H1 (cell line): ENCODE results near the gene SCAF11.

ENCODE experiments used
- ATF2 ChIP-seq: IDR thresholded peaks from 2 replicates; pipeline ENCODE4 v1.6.1; 2012; ENCODE audit warnings: low read length, inconsistent platforms
- BACH1 ChIP-seq: IDR thresholded peaks from 2 replicates; pipeline ENCODE4 v1.6.1; 2012; ENCODE audit warnings: low read length, improper control_type of control experiment
- EZH2 ChIP-seq: fragments of 200-600 bp; sonication (generic); IDR thresholded peaks from 2 replicates; pipeline ENCODE4 v1.7.1; 2012; ENCODE audit warnings: low read depth, mild to moderate bottlenecking, moderate library complexity, low read length, inconsistent platforms; ENCODE audit not compliant: severe bottlenecking
- POLR2A ChIP-seq, 2 experiments: IDR thresholded peaks; 1 replicate in 1 of 2; 2 replicates in 1 of 2; pipeline ENCODE4 v1.6.1; 2011; ENCODE audit warnings: low read depth in 2 of 2, low read length in 2 of 2, mild to moderate bottlenecking in 2 of 2; ENCODE audit errors: control extremely low read depth in 1 of 2
- RAD21 ChIP-seq, 2 experiments: IDR thresholded peaks in 1 of 2; conservative IDR thresholded peaks in 1 of 2; 2 replicates each; pipeline ENCODE4 v1.6.1; 2011; ENCODE audit warnings: low read depth in 2 of 2, low read length in 2 of 2, improper control_type of control experiment in 1 of 2, inconsistent platforms in 1 of 2, mild to moderate bottlenecking in 1 of 2, moderate library complexity in 1 of 2
- RFX5 ChIP-seq: IDR thresholded peaks from 2 replicates; pipeline ENCODE4 v1.6.1; 2011; ENCODE audit warnings: low read depth, low read length, improper control_type of control experiment, borderline replicate concordance
- SP4 ChIP-seq: IDR thresholded peaks from 2 replicates; pipeline ENCODE4 v1.6.1; 2012; ENCODE audit warnings: low read length, inconsistent platforms
- SRF ChIP-seq: IDR thresholded peaks from 2 replicates; pipeline ENCODE4 v1.6.1; 2011; ENCODE audit warnings: mild to moderate bottlenecking, low read depth, low read length, moderate library complexity
- TEAD4 ChIP-seq: IDR thresholded peaks from 2 replicates; pipeline ENCODE4 v1.6.1; 2012; ENCODE audit warnings: low read depth, low read length, inconsistent platforms, mixed read lengths
- TF ChIP-seq, protein P1 (sequence below), 3 experiments: IDR thresholded peaks; 1 replicate in 2 of 3; 2 replicates in 1 of 3; pipeline versions ENCODE4 v1.5.1 to v1.6.1; 2011; ENCODE audit warnings: low read length in 3 of 3, mild to moderate bottlenecking in 3 of 3, inconsistent platforms in 2 of 3, low read depth in 1 of 3, moderate library complexity in 1 of 3; ENCODE audit not compliant: insufficient read depth in 1 of 3; ENCODE audit errors: control extremely low read depth in 1 of 3

- TF ChIP-seq SP4 (no peak), TEAD4 (no peak), SRF (no peak), BACH1 (no peak), EZH2 (no peak), ATF2 (no peak), POLR2A (IDR thresholded peaks at IDR 0.05; ENCODE audit: control extremely low read depth in 1 of 2, low read depth in 2 of 2, low read length in 2 of 2) (no peak), RAD21 (IDR thresholded peaks at IDR 0.05 in 1 of 2, conservative IDR thresholded peaks at IDR 0.05 in 1 of 2; ENCODE audit: low read depth in 2 of 2, low read length in 2 of 2) (no peak), RFX5 (no peak)
- TF ChIP-seq, protein P1, sequence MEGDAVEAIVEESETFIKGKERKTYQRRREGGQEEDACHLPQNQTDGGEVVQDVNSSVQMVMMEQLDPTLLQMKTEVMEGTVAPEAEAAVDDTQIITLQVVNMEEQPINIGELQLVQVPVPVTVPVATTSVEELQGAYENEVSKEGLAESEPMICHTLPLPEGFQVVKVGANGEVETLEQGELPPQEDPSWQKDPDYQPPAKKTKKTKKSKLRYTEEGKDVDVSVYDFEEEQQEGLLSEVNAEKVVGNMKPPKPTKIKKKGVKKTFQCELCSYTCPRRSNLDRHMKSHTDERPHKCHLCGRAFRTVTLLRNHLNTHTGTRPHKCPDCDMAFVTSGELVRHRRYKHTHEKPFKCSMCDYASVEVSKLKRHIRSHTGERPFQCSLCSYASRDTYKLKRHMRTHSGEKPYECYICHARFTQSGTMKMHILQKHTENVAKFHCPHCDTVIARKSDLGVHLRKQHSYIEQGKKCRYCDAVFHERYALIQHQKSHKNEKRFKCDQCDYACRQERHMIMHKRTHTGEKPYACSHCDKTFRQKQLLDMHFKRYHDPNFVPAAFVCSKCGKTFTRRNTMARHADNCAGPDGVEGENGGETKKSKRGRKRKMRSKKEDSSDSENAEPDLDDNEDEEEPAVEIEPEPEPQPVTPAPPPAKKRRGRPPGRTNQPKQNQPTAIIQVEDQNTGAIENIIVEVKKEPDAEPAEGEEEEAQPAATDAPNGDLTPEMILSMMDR (IDR thresholded peaks at IDR 0.05; ENCODE audit: control extremely low read depth in 1 of 3, insufficient read depth in 1 of 3, low read depth in 1 of 3, low read length in 3 of 3): no peak
Observed at GRCh38 chr12:45930369-45930768, 60.0 kb downstream of the SCAF11 start.
